ENCODE results near the gene ASCL5. TPM values are rescaled to one million over a fixed set of nuclear protein-coding genes. Genes with fewer than 3 reads are reported as not detected.

ASCL5 gene
- total and polyA plus RNA-seq, 9 of the 15 experiments (the other 6 are each of a cell fraction or from before 2014, with no cell fraction given): 0.09 TPM; not detected in 8

- H2AFZ ChIP-seq (ENCODE audit: low read depth, low read length): no peak overlapping the region
- no peaks in the 10 kb centered on the region for H3K79me2 ChIP-seq (ENCODE audit: control insufficient read depth, insufficient read depth, low read length)
- FAIRE-seq (peak; percentile 78), DNase-seq (ENCODE audit: extremely low read depth in 1 of 4, low spot score in 3 of 4) (peak; percentile 68 to 81 (median 72)), ATAC-seq (peak; percentile 97)
- peaks cover 44 to 64% of the 10 kb centered on the region in 2 experiments for H3K27me3 ChIP-seq (ENCODE audit: control insufficient read depth in 2 of 2, insufficient read depth in 2 of 2, low read length in 2 of 2)
- POLR2A ChIA-PET: interaction anchor here (0.9 to 1.1 kb wide), 2 partner anchors 27 to 30 kb away, joined by 3 to 5 read pairs; no protein-coding TSS in a partner anchor
- in situ Hi-C loops (cut with MboI): no loop called here
- H3K4me3 ChIP-seq: no peak overlapping the region
- no peaks in the 10 kb centered on the region for H3K36me3 ChIP-seq (ENCODE audit: control insufficient read depth, insufficient read depth, low read length)
- WGBS (ENCODE audit: insufficient coverage, low coverage, missing lambda C conversion rate): 4% methylated on average over 12 of the region's 12 CpGs
- peaks cover 6% of the 10 kb centered on the region for H4K20me1 ChIP-seq (replicated peaks; ENCODE audit: control insufficient read depth, insufficient read depth, low read length)
- no peaks in the 10 kb centered on the region for H3K9me3 ChIP-seq (replicated peaks; ENCODE audit: control insufficient read depth, insufficient read depth, low read depth, low read length)
- no peak overlapping the region for H3K4me2 ChIP-seq (ENCODE audit: insufficient read depth, low read length)
- H3K4me1 ChIP-seq (replicated peaks in 1 of 2; ENCODE audit: control insufficient read depth in 2 of 2, insufficient read depth in 2 of 2, low read length in 2 of 2): no peaks in the 10 kb centered on the region
- intact Hi-C loops (cut with micrococcal nuclease): loop anchor here (1.0 to 10.0 kb wide), 4 partner anchors 28 to 276 kb away; no protein-coding TSS in a partner anchor
- H3K27ac ChIP-seq (ENCODE audit: extremely low read depth, low read depth, low read length): no peak overlapping the region
- no peaks in the 10 kb centered on the region for H3K9me1 ChIP-seq (ENCODE audit: control insufficient read depth, insufficient read depth, low read length)
- CTCF ChIA-PET (ENCODE audit: low intra/inter-chr PET ratio): interaction anchor here (0.7 to 2.3 kb wide), 4 partner anchors 28 to 137 kb away, joined by 3 to 11 read pairs (median 7); no protein-coding TSS in a partner anchor
- BruUV-seq (replicated peaks): no TSS peak
- no peak overlapping the region for H3K9ac ChIP-seq (ENCODE audit: insufficient read depth in 1 of 2, low read depth in 2 of 2, low read length in 2 of 2)
- 0 out of 2 replicates have a peak, but pooled peaks have one; percentile 17 for TF ChIP-seq KLF16 (IDR thresholded peaks at IDR 0.05)
- TF ChIP-seq ZFP36 (IDR thresholded peaks at IDR 0.05; ENCODE audit: low read depth, low read length, partially characterized antibody): peak; percentile 20
- TF ChIP-seq MCM2 (IDR thresholded peaks at IDR 0.05; ENCODE audit: low read depth): no peak
- peak; percentile 74 to 88 for TF ChIP-seq RAD21 (CRISPR knock-in tag; conservative IDR thresholded peaks at IDR 0.05 in 1 of 2, IDR thresholded peaks at IDR 0.05 in 1 of 2)
- TF ChIP-seq GATAD2B (IDR thresholded peaks at IDR 0.05; ENCODE audit: borderline replicate concordance): no peak
- no peak for TF ChIP-seq TFE3 (CRISPR knock-in tag; IDR thresholded peaks at IDR 0.05)
- TF ChIP-seq XRCC4 (IDR thresholded peaks at IDR 0.05; ENCODE audit: extremely low read depth, insufficient read depth, insufficient read length): no peak
- TF ChIP-seq CXXC5 (CRISPR knock-in tag; IDR thresholded peaks at IDR 0.05): no peak
- TF ChIP-seq SUPT5H (IDR thresholded peaks at IDR 0.05): no peak
- TF ChIP-seq ZNF311 (CRISPR knock-in tag; IDR thresholded peaks at IDR 0.05): no peak
- TF ChIP-seq MYC (IDR thresholded peaks at IDR 0.05; ENCODE audit: low read depth, low read length): peak; percentile 47; the same call in 1 of the 2 replicates
- TF ChIP-seq MYC (CRISPR knock-in tag; IDR thresholded peaks at IDR 0.05; ENCODE audit: borderline replicate concordance, low read depth): no peak
- peak in 1 of 2 experiments; percentile 12 for TF ChIP-seq E2F6 (IDR thresholded peaks at IDR 0.05; ENCODE audit: borderline replicate concordance in 1 of 2, extremely low read depth in 1 of 2, insufficient read depth in 1 of 2, insufficient read length in 1 of 2, low read depth in 1 of 2, low read length in 1 of 2, poor library complexity in 1 of 2, severe bottlenecking in 1 of 2)
- TF ChIP-seq, protein P1, sequence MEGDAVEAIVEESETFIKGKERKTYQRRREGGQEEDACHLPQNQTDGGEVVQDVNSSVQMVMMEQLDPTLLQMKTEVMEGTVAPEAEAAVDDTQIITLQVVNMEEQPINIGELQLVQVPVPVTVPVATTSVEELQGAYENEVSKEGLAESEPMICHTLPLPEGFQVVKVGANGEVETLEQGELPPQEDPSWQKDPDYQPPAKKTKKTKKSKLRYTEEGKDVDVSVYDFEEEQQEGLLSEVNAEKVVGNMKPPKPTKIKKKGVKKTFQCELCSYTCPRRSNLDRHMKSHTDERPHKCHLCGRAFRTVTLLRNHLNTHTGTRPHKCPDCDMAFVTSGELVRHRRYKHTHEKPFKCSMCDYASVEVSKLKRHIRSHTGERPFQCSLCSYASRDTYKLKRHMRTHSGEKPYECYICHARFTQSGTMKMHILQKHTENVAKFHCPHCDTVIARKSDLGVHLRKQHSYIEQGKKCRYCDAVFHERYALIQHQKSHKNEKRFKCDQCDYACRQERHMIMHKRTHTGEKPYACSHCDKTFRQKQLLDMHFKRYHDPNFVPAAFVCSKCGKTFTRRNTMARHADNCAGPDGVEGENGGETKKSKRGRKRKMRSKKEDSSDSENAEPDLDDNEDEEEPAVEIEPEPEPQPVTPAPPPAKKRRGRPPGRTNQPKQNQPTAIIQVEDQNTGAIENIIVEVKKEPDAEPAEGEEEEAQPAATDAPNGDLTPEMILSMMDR (IDR thresholded peaks at IDR 0.05 in 2 of 3, conservative IDR thresholded peaks at IDR 0.05 in 1 of 3; ENCODE audit: insufficient read depth in 2 of 3, low read depth in 1 of 3, low read length in 3 of 3): peak; percentile 82 to 91 (median 84)
- TF ChIP-seq SNRNP70 (optimal IDR thresholded peaks at IDR 0.05; ENCODE audit: low read depth, low read length): no peak
- TF ChIP-seq FOXP1 (CRISPR knock-in tag; IDR thresholded peaks at IDR 0.05): no peak
These were observed 40.9 kb downstream of the ASCL5 start for GRCh38 chr1:201085902-201086735.

Measured in K562 (cell line).